ENCODE measurements around the gene PRRC2B.

GRCh38 chr9:131473198-131473885 lies 79.5 kb downstream of the PRRC2B start:
- TF ChIP-seq EZH2 (IDR thresholded peaks at IDR 0.05; ENCODE audit: insufficient read depth, poor library complexity, severe bottlenecking) (no peak), EZH2phosphoT487 (IDR thresholded peaks at IDR 0.05; ENCODE audit: insufficient read depth, low read depth) (no peak)
